Right lobe of liver (tissue), 6 donors: ENCODE data around the gene LCN2. TPM values are rescaled to one million over a fixed set of nuclear protein-coding genes. Genes with fewer than 3 reads are reported as not detected.

ENCODE experiments used
- ATAC-seq, 4 donors: fragments of 200-7000 bp; cut with Tn5 transposase; one replicate each; pipeline ENCODE4 v1.9.1; 2020; ENCODE audit warnings: mild to moderate bottlenecking in 4 of 4, moderate library complexity in 4 of 4
- DNase-seq, 3 donors: peaks; one replicate each; pipeline ENCODE4 v3.0.0-alpha.2; 2020
- H3K27ac ChIP-seq, 3 donors: fragments of 200-600 bp; one replicate each; pipeline ENCODE4 v1.8.0; 2022
- H3K27me3 ChIP-seq, 2 donors: fragments of 200-600 bp; one replicate each; pipeline ENCODE4 v1.8.0; 2022
- H3K36me3 ChIP-seq, 4 donors: fragments of 200-600 bp; sonication (generic) in 1 of 4; one replicate each; pipeline versions ENCODE4 v1.5.1 to v1.8.0; 2017 to 2022; ENCODE audit warnings: control low read depth in 1 of 4
- H3K4me1 ChIP-seq, 4 donors: fragments of 200-600 bp; sonication (generic) in 1 of 4; one replicate each; pipeline versions ENCODE4 v1.5.1 to v1.8.0; 2017 to 2022; ENCODE audit warnings: control low read depth in 1 of 4
- H3K4me3 ChIP-seq, 3 donors: fragments of 200-600 bp; one replicate each; pipeline ENCODE4 v1.8.0; 2022
- H3K9me3 ChIP-seq, 4 donors: fragments of 200-600 bp; sonication (generic) in 1 of 4; one replicate each; pipeline versions ENCODE4 v1.5.1 to v1.8.0; 2017 to 2022; ENCODE audit warnings: control low read depth in 1 of 4
- CTCF ChIP-seq, 4 donors: fragments of 200-600 bp in 3 of 4; fragments of 450-650 bp in 1 of 4; IDR thresholded peaks; one replicate each; pipeline versions ENCODE4 v1.5.1 to v1.8.0; 2016 to 2022; ENCODE audit warnings: antibody characterized with exemption in 4 of 4, mild to moderate bottlenecking in 2 of 4
- POLR2A ChIP-seq: fragments of 450-650 bp; IDR thresholded peaks from one replicate; pipeline ENCODE4 v1.6.1; 2017; ENCODE audit warnings: antibody characterized with exemption, mild to moderate bottlenecking
- WGBS: methylation state at CpG from one replicate; pipeline ENCODE4 v1.1.6; 2018; ENCODE audit warnings: low coverage, low lambda C conversion rate; ENCODE audit not compliant: insufficient coverage; ENCODE audit errors: missing lambda C conversion rate; 5-methylcytosine and 5-hydroxymethylcytosine counted together
- intact Hi-C, 2 donors: fragments of 100-400 bp; cut with DNase I; formaldehyde crosslinking; loops; one replicate each; pipeline versions ENCODE4 v1.11.2 to v1.14.1; 2022
- total RNA-seq, 6 experiments: library from RNA; depleted of rRNA in 2 of 6; stranded (reverse); fragments of >200 nt in 2 of 6; fragmentation: NEBNext Ultra II Directional in 3 of 6; extraction: Animal tissue kit (Norgen Biotek cat#: 25700) in 3 of 6; gene quantifications; one replicate each; pipeline versions ENCODE4 v1.1.0 to v1.2.4, GENCODE V29; 2016 to 2023
- donor health status: DM: no; HTN: yes; CAD: no.
- donor health status: DM: no; HTN: no; CAD: no.
- donor health status: DM: no; HTN: no; CAD: no.
- donor health status: DM: no; HTN: yes; CAD: no.
- donor health status: DM: no; HTN: yes; CAD: no.

LCN2 gene
- total RNA-seq, 6 experiments from 2014 or later, result 2.7 to 81.8 (median 18.1) TPM

- no peaks in the 10 kb centered on the region for H3K27me3 ChIP-seq
- H3K4me1 ChIP-seq, result peaks cover 0 to 5% (median 0%) of the 10 kb centered on the region in 4 donors
- peaks cover 0 to 26% (median 8%) of the 10 kb centered on the region in 4 donors for H3K36me3 ChIP-seq
- intact Hi-C loops, result no loop called here
- no peak overlapping the region for H3K4me3 ChIP-seq
- ATAC-seq (no peak), DNase-seq (no peak)
- WGBS, result 64% methylated on average over 11 of the region's 14 CpGs
- no peak overlapping the region for H3K27ac ChIP-seq
- TF ChIP-seq CTCF (IDR thresholded peaks at IDR 0.05), result no peak
- TF ChIP-seq POLR2A, result no peak
- no peaks in the 10 kb centered on the region for H3K9me3 ChIP-seq
Observed at GRCh38 chr9:128164307-128164885, 15.1 kb downstream of the LCN2 start.

GRCh38 chr9:128166169-128166568 lies 16.9 kb downstream of the LCN2 start:
- TF ChIP-seq POLR2A, result no peak
- TF ChIP-seq CTCF (IDR thresholded peaks at IDR 0.05), result no peak
- intact Hi-C loops, result no loop called here

GRCh38 chr9:128167209-128167608 lies 18.0 kb downstream of the LCN2 start:
- H3K4me1 ChIP-seq, result no peaks in the 10 kb centered on the region
- no peaks in the 10 kb centered on the region for H3K27me3 ChIP-seq
- H3K9me3 ChIP-seq, result no peaks in the 10 kb centered on the region
- DNase-seq (no peak), ATAC-seq (no peak)
- intact Hi-C loops, result no loop called here
- H3K36me3 ChIP-seq, result peaks cover 0 to 37% (median 12%) of the 10 kb centered on the region in 4 donors
- no peak overlapping the region for H3K27ac ChIP-seq
- TF ChIP-seq POLR2A, result no peak
- no peak for TF ChIP-seq CTCF (IDR thresholded peaks at IDR 0.05)
- 100% methylated on average over 2 of the region's 4 CpGs for WGBS
- no peak overlapping the region for H3K4me3 ChIP-seq

More at GRCh38 chr9:128166169-128166568, 16.9 kb downstream of the LCN2 start:
- Histone ChIP-seq H3K27ac (no peak overlapping the region), H3K4me1 (no peaks in the 10 kb centered on the region), H3K27me3 (no peaks in the 10 kb centered on the region), H3K9me3 (no peaks in the 10 kb centered on the region), H3K4me3 (no peak overlapping the region), H3K36me3 (peaks cover 0 to 37% (median 12%) of the 10 kb centered on the region in 4 donors)
- WGBS, result no CpG with 5 or more reads among the region's 18 CpGs
- no peak for ATAC-seq
- no peak for DNase-seq

GRCh38 chr9:128168731-128169308 lies 19.6 kb downstream of the LCN2 start:
- 91% methylated on average over 7 of the region's 8 CpGs for WGBS
- Histone ChIP-seq H3K4me3 (no peak overlapping the region), H3K9me3 (no peaks in the 10 kb centered on the region), H3K27me3 (no peaks in the 10 kb centered on the region), H3K4me1 (no peaks in the 10 kb centered on the region), H3K27ac (no peak overlapping the region), H3K36me3 (peaks cover 0 to 37% (median 12%) of the 10 kb centered on the region in 4 donors)
- no peak for DNase-seq
- intact Hi-C loops, result no loop called here
- TF ChIP-seq POLR2A (no peak), CTCF (IDR thresholded peaks at IDR 0.05) (no peak)
- ATAC-seq, result no peak
